Prostate gland (tissue), 2 donors: ENCODE data around the gene ADI1. TPM values are rescaled to one million over a fixed set of nuclear protein-coding genes. Genes with fewer than 3 reads are reported as not detected.
"Not testable (repeated sequence)": the region's sequence is repeated elsewhere in the genome, so short reads cannot be mapped to it uniquely, and the experiment has no call there.

ENCODE experiments used
- DNase-seq: peaks from one replicate; pipeline ENCODE4 v3.0.0-alpha.2; 2019; ENCODE audit warnings: low spot score
- H3K27ac ChIP-seq, 2 donors: fragments of 200-600 bp; sonication (generic); 2 replicates each; pipeline ENCODE4 v1.5.1; 2017 to 2019
- H3K27me3 ChIP-seq: fragments of 200-600 bp; sonication (generic); replicated peaks from 2 replicates; pipeline ENCODE4 v1.5.1; 2019; ENCODE audit not compliant: insufficient read depth
- H3K36me3 ChIP-seq, 2 donors: fragments of 200-600 bp; sonication (generic); 1 replicate in 1 of 2; 2 replicates in 1 of 2; pipeline versions ENCODE4 v1.5.1 to v1.8.1; 2017 to 2019
- H3K4me1 ChIP-seq: fragments of 200-600 bp; sonication (generic); replicated peaks from 2 replicates; pipeline ENCODE4 v1.5.1; 2019
- H3K4me3 ChIP-seq, 2 donors: fragments of 200-600 bp; sonication (generic); 2 replicates each; pipeline ENCODE4 v1.5.1; 2017 to 2019
- H3K9me3 ChIP-seq: fragments of 200-600 bp; sonication (generic); 2 replicates; pipeline ENCODE4 v1.5.1; 2017
- POLR2A ChIP-seq: fragments of 450-650 bp; IDR thresholded peaks from one replicate; pipeline ENCODE4 v1.6.1; 2016; ENCODE audit warnings: antibody characterized with exemption, mild to moderate bottlenecking
- POLR2AphosphoS5 ChIP-seq: sonication (generic); formaldehyde crosslinking; IDR thresholded peaks from one replicate; pipeline ENCODE4 v1.6.1; 2017; ENCODE audit warnings: antibody characterized with exemption
- WGBS: methylation state at CpG from one replicate; pipeline ENCODE4 v1.1.5; 2018; 5-methylcytosine and 5-hydroxymethylcytosine counted together
- intact Hi-C: fragments of 100-400 bp; cut with DNase I; formaldehyde crosslinking; loops from one replicate; pipeline ENCODE4 v1.14.2; 2022
- total RNA-seq, 2 donors: library from RNA; depleted of rRNA; stranded (reverse); fragments of >200 nt; gene quantifications; one replicate each; pipeline ENCODE4 v1.1.0, GENCODE V29; 2016
- TF ChIP-seq, protein P1 (sequence below), 4 experiments: fragments of 200-600 bp in 2 of 4; fragments of 450-650 bp in 2 of 4; sonication (generic) in 2 of 4; IDR thresholded peaks; 1 replicate in 3 of 4; 2 replicates in 1 of 4; pipeline ENCODE4 v1.5.1; 2016 to 2019; ENCODE audit warnings: antibody characterized with exemption in 4 of 4, mild to moderate bottlenecking in 2 of 4, moderate library complexity in 2 of 4

Gene ADI1
- total RNA-seq, 2 donors from 2014 or later: 81.7 to 270 TPM

DNA sequence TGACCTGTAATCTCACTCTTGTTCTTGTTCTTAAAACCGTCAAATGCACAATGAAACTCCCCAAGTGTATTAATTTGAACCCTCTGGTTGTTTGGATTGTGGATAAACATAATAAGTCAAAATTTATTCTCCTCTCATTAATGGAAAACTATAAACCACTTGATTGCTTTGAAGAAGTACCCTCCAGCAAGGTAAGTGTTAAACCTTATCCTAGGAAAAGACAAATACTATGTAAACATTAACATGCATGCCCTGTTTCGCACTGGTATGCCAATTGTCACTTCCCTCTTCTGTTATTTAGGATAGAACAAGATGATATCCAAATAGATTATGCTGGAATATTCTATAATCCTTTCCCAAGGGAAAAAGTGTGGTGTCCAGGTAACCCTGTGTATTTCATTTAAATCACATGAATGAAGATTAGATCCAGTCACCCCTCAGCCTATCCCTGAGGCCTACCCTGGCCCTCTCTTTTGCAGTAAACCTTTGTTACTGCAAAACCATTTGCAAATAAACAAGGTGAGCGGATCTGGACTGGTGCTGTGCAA is 1.3 kb downstream of the ADI1 start:
- H3K4me3 ChIP-seq: peak overlapping the region; percentile 85 to 95
- no peaks in the 10 kb centered on the region for H3K9me3 ChIP-seq
- no peaks in the 10 kb centered on the region for H3K27me3 ChIP-seq
- H3K36me3 ChIP-seq: no peaks in the 10 kb centered on the region
- H3K27ac ChIP-seq: peak overlapping the region; percentile 98 to 99
- 14% methylated on average over 3 of the region's 3 CpGs for WGBS
- H3K4me1 ChIP-seq: peaks cover 4% of the 10 kb centered on the region
- intact Hi-C loops: no loop called here
- TF ChIP-seq POLR2AphosphoS5 (no peak), POLR2A (no peak)
- TF ChIP-seq, protein P1, sequence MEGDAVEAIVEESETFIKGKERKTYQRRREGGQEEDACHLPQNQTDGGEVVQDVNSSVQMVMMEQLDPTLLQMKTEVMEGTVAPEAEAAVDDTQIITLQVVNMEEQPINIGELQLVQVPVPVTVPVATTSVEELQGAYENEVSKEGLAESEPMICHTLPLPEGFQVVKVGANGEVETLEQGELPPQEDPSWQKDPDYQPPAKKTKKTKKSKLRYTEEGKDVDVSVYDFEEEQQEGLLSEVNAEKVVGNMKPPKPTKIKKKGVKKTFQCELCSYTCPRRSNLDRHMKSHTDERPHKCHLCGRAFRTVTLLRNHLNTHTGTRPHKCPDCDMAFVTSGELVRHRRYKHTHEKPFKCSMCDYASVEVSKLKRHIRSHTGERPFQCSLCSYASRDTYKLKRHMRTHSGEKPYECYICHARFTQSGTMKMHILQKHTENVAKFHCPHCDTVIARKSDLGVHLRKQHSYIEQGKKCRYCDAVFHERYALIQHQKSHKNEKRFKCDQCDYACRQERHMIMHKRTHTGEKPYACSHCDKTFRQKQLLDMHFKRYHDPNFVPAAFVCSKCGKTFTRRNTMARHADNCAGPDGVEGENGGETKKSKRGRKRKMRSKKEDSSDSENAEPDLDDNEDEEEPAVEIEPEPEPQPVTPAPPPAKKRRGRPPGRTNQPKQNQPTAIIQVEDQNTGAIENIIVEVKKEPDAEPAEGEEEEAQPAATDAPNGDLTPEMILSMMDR (IDR thresholded peaks at IDR 0.05): no peak
- DNase-seq: no peak

- no peak for TF ChIP-seq POLR2AphosphoS5
- TF ChIP-seq, protein P1 (IDR thresholded peaks at IDR 0.05): no peak
- no peak for TF ChIP-seq POLR2A
- 93% methylated on average over 3 of the region's 3 CpGs for WGBS
- no peak overlapping the region for H3K27ac ChIP-seq
- H3K27me3 ChIP-seq: no peaks in the 10 kb centered on the region
- no peaks in the 10 kb centered on the region for H3K9me3 ChIP-seq
- intact Hi-C loops: no loop called here
- no peak overlapping the region for H3K4me3 ChIP-seq
- no peaks in the 10 kb centered on the region for H3K4me1 ChIP-seq
- no peak for DNase-seq
- H3K36me3 ChIP-seq: peaks cover 0 to 11% of the 10 kb centered on the region in 2 donors
Observed at GRCh38 chr2:3516831-3517230, 2.5 kb downstream of the ADI1 start.

GRCh38 chr2:3515438-3515837 is 3.9 kb downstream of the ADI1 start:
- H3K4me1 ChIP-seq, H3K27ac ChIP-seq, H3K27me3 ChIP-seq, H3K9me3 ChIP-seq, H3K4me3 ChIP-seq, intact Hi-C loops, DNase-seq: not testable (repeated sequence)
- 86% methylated on average over 5 of the region's 5 CpGs for WGBS
- H3K36me3 ChIP-seq: peaks cover 0 to 14% of the 10 kb centered on the region in 2 donors

GRCh38 chr2:3513026-3513810 is 6.1 kb downstream of the ADI1 start:
- TF ChIP-seq POLR2AphosphoS5 (no peak), POLR2A (no peak)
- TF ChIP-seq, protein P1 (IDR thresholded peaks at IDR 0.05): no peak
- 98% methylated on average over 3 of the region's 3 CpGs for WGBS
- no peak overlapping the region for H3K4me3 ChIP-seq
- no peak overlapping the region for H3K27ac ChIP-seq
- DNase-seq: no peak
- no peaks in the 10 kb centered on the region for H3K9me3 ChIP-seq
- H3K36me3 ChIP-seq: peaks cover 0 to 14% of the 10 kb centered on the region in 2 donors
- no peaks in the 10 kb centered on the region for H3K27me3 ChIP-seq
- no peaks in the 10 kb centered on the region for H3K4me1 ChIP-seq
- intact Hi-C loops: no loop called here

DNA sequence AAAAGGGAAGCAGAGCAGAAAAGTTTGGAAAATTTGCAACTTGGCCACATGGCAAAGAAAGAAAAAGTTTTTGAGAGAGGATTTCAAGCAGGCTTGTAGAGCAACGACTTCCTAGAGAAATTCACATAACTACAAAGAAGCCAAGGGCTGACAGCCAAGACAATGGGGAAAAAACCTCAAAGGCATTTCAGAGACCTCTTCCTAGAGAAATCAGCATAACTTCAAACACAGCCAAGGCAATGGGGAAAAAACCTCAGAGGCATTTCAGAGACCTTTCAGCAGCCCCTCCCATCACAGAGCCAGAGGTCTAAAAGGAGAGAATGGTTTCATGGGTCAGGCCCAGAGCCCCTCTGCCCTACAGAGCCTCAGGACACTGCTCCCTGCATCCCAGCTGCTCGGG is 7.2 kb downstream of the ADI1 start:
- TF ChIP-seq POLR2AphosphoS5 (no peak), POLR2A (no peak)
- TF ChIP-seq, protein P1 (IDR thresholded peaks at IDR 0.05): no peak
- H3K27me3 ChIP-seq: no peaks in the 10 kb centered on the region
- no peak overlapping the region for H3K4me3 ChIP-seq
- H3K36me3 ChIP-seq: peaks cover 0 to 14% of the 10 kb centered on the region in 2 donors
- intact Hi-C loops: no loop called here
- 65% methylated on average over 2 of the region's 2 CpGs for WGBS
- H3K9me3 ChIP-seq: no peaks in the 10 kb centered on the region
- no peaks in the 10 kb centered on the region for H3K4me1 ChIP-seq
- DNase-seq: no peak
- H3K27ac ChIP-seq: no peak overlapping the region
